NCI-H345 (cell line): ENCODE results near the gene IQGAP3.
A peak's percentile ranks its signal among the peaks of the same experiment; 100 is the strongest.
"Not testable (repeated sequence)": the region's sequence is repeated elsewhere in the genome, so short reads cannot be mapped to it uniquely, and the experiment has no call there.

ENCODE experiments used
- DNase-seq: peaks from one replicate; lab custom pipeline; 2025; lab: John Stamatoyannopoulos, UW

The IQGAP3 gene, protein sequence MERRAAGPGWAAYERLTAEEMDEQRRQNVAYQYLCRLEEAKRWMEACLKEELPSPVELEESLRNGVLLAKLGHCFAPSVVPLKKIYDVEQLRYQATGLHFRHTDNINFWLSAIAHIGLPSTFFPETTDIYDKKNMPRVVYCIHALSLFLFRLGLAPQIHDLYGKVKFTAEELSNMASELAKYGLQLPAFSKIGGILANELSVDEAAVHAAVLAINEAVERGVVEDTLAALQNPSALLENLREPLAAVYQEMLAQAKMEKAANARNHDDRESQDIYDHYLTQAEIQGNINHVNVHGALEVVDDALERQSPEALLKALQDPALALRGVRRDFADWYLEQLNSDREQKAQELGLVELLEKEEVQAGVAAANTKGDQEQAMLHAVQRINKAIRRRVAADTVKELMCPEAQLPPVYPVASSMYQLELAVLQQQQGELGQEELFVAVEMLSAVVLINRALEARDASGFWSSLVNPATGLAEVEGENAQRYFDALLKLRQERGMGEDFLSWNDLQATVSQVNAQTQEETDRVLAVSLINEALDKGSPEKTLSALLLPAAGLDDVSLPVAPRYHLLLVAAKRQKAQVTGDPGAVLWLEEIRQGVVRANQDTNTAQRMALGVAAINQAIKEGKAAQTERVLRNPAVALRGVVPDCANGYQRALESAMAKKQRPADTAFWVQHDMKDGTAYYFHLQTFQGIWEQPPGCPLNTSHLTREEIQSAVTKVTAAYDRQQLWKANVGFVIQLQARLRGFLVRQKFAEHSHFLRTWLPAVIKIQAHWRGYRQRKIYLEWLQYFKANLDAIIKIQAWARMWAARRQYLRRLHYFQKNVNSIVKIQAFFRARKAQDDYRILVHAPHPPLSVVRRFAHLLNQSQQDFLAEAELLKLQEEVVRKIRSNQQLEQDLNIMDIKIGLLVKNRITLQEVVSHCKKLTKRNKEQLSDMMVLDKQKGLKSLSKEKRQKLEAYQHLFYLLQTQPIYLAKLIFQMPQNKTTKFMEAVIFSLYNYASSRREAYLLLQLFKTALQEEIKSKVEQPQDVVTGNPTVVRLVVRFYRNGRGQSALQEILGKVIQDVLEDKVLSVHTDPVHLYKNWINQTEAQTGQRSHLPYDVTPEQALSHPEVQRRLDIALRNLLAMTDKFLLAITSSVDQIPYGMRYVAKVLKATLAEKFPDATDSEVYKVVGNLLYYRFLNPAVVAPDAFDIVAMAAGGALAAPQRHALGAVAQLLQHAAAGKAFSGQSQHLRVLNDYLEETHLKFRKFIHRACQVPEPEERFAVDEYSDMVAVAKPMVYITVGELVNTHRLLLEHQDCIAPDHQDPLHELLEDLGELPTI (N-terminal part only)

DNA sequence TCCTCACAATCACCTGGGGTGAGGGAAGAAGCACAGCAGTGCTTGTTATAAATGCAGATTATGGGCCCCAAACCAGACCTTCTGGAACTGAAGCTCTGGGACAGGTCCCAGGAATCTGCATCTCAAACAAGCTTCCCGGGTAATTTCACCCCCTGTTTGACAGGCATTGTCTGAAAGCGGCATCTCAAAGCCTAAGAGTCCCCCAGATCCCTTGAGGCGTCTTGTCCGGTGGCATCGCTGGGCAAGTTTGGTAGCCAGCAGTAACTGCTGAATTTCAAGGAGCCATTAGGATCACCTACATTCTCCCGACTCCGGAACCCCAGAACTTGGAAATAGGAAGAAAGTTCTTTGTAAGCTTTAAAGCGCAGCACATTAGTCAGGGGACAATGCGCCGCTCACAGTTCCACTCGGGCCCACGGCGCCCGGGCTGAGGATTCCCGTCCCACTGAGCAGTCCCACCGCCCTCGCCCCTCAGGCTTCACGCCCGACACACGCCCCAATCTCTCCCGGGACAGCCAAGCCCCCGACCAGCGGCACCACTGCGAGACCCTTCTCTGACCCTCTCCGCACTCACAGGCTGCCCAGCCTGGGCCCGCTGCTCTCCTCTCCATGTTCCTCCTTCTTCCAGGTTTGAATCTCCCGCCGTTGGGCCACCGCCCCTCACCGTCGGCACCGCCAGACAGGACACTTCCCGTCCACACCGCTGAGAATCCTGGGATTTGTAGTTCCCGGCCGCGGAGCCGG, at the start of gene IQGAP3:
Gene IQGAP3 (minus strand): TSS at position 647 of the 744 bp plus-strand sequence. CDS start 36 bp downstream, at position 611.
- DNase-seq: peak; percentile 90

DNA sequence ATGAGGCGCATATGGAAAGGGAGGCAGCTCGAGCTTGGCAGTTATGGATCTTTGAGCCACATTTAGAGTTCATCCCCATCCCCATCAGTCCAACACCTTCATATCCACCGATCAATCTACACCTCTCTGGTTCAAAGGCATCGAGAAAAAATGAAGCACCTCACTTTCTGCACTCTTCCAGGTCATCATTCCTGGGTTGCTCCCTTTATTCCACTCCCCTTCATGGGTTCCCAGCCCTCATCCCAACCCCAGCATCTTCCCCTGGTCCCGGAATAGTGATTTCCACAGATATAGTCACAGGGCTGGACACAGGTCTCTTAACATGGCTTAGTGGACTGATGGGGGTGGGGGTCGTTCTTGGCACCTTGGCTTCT, 47.2 kb upstream of the IQGAP3 start:
- DNase-seq: no peak

DNA sequence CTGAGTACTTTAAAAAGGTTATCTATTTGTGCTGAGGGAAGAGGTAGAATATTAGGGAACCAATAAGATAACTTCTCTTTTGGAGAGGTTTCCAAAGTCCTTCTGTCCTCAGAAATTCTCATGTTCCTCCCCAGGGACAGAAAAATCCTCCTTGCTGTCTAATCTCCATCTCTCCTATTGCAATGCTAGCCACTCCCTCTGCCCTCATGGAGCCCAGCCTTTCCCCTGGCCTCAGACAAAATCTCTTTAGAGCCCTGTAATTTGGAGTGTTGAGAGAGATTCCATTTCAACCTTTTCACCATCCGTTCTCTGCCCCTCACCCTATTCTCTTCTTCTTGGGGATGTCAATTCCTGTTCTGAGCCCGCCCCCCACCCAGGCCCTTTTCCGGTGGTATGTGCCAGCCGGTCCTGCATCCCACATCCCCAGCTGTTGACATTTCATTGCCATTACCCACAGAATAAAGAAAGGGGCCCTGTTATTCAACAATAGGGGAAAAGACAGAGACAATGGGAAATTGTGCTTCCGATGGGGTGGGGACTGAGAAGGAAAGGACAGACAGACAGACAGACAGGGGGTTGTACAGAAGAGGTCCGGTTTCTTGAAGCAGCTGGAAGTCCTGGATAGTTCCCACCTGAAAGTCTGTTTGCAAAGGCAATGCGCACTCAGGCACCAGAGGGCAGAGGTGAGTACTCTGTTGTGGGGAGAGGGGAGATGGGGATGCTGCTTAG, 46.7 kb upstream of the IQGAP3 start, which contains the start of gene HAPLN2:
Gene HAPLN2 (plus strand): TSS at position 563 of the 729 bp plus-strand sequence. CDS start 4,076 bp downstream, outside the sequence.
- DNase-seq: no peak

DNA sequence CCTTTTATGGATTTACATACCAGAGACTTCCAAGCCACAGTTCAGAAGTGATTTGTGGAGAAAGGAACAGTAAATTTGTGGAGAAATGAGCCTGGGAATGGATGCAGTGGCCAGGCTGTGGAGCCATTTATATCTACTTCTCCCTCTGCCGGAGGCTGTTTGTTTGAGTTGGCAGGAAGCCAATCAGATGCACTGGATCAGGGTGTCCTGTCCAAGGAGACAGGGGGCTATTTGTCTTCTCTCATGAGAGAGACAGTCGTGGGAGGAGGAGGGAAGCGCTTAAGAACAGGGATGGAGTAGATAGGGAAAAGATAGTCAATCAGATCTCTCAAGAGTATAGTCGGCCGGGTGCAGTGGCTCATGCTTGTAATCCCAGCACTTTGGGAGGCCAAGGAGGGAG, 44.1 kb upstream of the IQGAP3 start:
- peak; percentile 52 for DNase-seq

DNA sequence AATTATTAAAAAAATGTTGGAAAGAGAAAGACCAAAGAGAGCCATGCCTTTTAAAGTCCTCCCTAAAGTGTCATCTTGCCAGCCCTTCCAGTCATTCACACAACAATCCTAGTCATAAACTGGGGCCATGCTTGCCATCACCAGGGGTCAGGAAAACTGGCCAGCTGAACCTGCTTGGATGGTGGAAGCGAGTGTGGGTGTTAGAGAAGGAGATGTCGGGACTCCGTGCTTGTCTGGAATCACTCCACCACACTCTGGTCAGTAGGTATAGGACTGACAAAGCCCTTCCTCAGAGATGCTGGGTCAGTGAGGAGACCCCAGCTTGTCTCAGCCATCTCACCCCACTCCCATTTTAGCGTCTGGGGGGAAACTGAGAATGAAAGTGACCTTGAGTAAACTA, 43.6 kb upstream of the IQGAP3 start:
- no peak for DNase-seq

DNA sequence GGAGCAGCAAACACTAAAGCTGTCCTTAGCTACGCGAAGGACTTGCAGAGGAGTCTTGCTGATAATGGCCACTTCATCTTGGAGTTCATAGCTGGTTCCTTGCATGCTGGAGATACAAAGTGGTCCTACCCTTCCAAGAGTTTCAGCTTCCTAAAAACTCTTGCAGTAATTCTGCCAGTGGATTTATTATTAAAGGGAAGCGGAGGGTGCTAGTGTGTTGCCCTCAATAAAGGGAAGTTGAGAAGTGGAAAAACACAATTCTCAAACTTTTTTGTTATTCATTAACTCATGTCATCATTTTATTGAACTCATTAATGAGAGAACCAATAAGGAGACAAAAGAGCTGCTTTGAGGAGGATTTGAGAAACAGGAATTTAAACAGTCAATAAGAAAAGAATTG, 40.3 kb upstream of the IQGAP3 start:
- DNase-seq: no peak

DNA sequence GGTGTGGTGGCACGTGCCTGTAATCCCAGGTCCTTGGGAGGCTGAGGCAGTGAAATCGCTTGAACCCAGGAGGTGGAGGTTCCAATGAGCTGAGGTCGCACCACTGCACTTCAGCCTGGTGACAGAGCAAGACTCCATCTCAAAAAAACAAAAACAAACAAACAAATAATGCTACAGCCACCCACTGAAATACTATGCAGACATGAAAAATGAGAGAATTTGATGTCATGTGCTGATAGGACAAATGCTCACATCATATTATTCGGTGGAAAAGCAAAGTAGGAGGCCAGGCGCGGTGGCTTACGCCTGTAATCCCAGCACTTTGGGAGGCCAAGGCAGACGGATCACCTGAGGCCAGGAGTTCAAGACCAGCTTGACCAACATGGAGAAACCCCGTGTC, 37.7 kb upstream of the IQGAP3 start:
- DNase-seq: not testable (repeated sequence)

DNA sequence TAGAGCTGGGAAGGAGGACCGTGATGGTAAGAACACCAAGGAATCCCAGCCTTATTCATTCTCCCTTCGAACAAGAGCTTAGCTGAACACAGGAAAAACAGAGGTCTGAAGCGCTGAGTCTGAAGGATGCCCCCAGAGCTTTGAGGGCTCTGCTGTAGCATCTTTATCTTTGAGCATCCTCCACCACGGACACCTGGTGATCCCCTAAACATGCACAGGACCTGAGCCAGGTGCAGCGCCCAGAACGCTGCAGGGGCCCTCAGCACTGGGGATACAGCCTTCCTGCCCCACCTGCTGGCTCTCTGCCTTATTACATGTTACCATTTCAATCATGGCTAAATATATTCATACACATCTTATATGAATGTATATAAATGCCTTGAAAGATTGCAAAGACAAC, 36.6 kb upstream of the IQGAP3 start:
- peak; percentile 71 for DNase-seq

DNA sequence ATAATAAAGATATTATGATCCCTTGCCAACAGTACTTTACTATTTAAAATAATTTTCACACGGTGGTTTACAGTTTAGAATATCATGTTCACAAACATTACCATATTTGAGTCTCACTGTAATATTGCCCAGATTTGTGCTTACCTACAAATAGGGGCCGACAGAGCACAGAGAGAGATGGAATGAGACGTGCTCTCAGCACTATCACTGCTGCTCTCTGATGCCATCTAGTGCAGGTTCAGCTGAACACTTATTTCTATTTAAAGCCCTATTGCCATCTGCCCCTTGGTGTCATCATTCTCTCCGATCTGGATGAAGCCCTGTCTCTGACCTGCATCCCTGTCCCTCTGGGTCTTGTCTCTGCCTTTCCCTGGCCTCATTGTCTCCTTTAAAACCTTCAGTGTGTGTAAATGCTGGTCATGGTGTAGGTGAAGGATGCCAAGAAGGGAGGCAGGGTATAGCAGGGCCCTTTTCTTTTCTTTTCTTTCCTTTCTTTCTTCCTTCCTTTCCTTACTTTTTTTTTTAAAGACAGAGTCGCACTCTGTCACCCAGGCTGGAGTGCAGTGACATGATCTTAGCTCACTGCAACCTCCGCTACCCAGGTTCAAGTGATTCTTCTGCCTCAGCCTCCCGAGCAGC, 35.8 kb upstream of the IQGAP3 start:
- peak; percentile 71 for DNase-seq

DNA sequence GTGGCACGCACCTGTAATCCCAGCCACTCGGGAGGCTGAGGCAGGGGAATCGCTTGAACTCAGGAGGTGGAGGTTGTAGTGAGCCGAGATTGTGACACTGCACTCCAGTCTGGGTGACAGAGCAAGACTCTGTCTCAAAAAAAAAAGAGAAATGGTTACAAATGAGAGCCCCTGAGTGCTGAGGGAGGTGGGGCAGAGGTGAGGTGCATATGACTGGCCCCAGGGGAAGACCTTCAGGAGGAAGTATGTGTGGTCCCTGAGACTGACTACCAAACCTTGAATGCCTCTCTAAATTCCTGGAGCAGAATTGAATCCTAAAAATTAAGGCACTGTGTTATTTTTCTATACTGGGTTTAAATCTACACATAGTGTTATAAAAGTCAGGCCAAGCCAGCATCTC, 35.0 kb upstream of the IQGAP3 start:
- not testable (repeated sequence) for DNase-seq

DNA sequence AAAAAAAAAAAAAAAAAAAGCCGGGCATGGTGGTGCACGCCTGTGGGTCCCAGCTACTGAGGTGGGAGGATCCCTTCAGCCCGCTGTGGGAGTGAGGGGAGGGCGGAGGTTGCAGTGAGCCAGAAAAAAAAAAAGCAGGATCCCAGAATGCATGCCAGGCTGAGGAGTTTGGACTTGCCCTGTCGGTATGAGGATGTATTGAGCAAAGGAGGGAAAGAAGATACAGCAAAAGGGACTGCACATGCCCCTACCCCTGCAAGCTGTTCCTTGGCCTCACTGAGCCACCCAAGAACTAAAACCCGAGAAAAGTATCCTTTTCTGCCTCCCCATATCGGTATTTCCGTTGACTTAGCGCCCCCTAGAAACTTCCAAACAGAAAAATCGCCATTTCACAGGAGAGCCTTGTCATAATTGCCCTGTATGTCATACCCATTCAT, 30.2 kb upstream of the IQGAP3 start:
- DNase-seq: no peak

DNA sequence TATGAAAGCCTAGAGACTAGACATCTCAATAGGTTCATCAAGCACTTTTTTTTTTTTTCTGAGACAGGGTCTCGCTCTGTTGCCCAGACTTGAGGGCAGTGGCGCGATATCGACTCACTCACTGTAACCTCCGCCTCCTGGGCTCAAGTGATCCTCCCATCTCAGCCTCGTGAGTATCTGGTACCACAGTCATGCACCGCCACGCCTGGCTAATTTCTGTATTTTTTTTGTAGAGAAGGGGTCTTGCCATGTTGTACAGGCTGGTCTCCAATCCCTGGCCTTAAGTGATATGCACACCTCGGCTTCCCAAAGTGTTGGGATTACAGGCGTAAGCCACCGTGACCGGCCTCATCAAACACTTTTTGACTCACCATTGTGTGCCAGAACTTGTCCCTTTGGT, 29.5 kb upstream of the IQGAP3 start:
- no peak for DNase-seq

DNA sequence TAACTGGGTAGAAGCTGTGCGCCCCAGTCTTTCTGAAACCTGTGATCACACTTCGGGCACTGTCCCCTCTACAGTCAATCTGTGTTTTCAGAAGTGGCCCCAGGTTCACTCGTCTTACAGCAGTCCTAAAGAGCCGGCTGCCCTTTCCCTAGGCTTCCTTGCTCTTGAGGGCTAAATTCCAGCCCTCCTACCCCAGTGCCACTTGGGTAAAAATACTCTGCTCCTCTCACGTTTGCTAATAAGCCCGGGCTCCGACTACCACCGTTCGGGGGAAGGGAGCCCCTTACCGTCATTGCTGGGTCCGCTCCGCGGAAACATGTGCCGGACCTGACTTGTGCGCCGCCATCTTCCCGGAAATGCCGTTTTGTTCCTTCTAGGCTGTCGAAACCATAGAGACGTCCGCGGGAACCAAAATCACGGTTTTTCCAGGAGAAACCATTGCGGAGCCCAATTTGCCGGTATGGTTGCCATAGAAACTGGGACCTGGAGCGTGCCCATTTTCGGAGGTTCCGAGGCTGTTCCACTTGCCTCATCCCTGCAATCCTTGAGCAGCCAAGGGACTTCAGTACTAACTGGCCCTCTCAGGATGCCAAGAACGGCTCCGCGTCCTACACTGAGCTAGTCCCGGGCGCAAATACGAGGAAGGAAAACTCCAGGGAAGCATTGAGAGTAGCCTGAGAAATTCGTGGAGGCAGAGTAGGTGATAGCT, 28.9 kb upstream of the IQGAP3 start, which contains the start of gene GPATCH4:
Gene GPATCH4 (minus strand): TSS at position 358 of the 709 bp plus-strand sequence.
- peak; percentile 78 for DNase-seq

DNA sequence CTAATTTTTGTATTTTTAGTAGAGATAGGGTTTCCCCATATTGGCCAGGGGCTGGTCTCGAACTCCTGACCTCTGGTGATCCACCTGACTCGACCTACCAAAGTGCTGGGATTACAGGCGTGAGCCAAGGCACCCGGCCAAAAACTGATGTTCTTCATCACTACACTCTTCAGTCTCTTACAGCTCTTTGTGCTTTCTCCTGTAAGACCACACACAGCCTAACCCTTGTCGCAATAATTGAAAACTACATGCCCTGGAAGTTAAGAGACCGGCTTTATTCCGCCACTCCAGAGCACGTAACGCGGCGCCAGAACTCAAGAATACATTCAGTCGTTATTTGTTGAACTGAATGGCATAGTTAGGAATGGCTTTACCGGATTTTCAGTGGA, 28.4 kb upstream of the IQGAP3 start:
- DNase-seq: no peak

DNA sequence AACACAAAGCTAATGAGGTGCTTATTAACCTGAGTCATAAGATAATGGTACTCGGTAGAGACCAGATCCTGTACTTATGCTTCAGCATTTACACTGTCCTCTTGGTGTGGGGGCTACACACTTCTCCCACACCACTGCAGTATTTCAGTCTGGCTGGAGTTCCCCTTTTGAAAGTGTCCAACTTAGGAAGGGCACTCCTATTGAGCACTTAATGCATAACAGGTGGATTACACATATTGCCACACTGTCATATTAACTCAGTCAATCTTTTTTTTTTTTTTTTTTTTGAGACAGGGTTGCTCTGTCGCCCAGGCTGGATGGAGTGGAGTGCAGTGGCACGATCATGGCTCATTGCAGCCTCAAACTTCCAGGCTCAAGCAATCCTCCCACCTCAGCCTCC, 27.4 kb upstream of the IQGAP3 start:
- DNase-seq: no peak

DNA sequence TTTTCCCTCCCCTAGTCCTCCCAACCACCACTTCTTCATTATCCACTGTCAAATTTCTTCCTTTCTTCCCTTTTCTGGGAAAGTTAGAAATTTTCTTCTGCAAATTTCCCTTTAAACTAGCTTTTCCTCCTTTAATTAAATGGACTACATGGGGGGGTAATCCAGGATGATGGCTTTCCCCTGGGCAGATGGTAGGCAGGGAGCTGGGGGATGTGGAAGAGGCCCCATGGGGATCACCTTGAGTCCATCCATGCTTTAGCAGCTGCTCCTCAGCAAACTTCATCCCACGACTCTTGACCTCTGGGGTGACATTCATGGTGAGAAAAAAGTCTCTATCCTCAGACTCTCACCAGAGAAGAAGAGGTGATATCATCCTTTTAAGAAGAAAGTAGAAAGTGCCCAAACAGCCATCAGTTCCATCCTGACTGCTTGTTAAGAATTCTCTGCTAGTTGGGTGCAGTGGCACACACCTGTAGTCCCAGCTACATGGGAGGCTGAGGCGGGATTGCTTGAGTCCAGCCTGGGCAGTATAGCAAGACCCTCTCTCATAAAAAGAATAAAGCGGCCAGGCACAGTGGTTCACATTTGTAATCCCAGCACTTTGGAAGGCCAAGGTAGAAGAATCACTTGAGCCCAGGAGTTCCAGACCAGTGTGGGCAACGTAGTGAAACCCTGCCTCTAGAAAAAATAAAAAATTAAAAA, 26.5 kb upstream of the IQGAP3 start:
- DNase-seq: no peak

DNA sequence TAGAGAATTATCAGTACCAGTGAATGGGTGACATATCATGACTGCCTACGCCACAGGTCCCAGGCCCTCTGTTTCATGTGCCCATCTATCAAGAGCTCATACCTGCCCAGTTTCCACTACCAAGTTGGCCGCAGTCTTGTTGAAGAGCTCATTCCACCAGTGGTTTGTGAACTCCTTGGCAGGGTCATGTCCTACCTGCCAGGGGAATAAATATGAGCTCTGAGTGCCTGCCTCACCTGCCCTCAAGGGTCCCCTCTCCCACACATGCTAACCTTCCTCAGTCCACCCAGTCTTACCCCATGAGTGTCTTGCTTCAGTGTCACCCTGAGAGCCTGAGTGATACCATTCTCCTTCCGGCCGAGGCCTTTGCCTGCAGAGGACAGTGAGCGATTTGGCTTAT, 25.8 kb upstream of the IQGAP3 start:
- no peak for DNase-seq

DNA sequence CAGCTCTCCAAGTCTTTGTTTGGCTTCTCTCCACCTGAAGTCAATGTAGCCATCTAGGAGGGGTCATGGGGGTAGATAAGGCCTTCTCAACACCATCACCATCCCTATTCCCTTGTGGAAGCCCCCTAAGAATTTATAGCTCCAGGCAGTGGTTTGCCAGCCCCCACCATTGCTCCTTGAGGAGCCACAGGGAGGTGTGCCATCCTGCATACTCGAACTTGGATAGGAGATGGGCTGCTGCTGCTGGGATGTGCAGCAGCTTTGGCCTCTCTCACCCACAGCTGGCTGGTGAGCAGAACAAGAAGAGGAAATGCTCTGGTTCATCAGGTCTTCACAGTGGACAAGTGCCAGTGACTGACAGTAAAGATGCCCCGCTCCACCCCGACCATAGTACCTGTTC, 24.1 kb upstream of the IQGAP3 start:
- no peak for DNase-seq

DNA sequence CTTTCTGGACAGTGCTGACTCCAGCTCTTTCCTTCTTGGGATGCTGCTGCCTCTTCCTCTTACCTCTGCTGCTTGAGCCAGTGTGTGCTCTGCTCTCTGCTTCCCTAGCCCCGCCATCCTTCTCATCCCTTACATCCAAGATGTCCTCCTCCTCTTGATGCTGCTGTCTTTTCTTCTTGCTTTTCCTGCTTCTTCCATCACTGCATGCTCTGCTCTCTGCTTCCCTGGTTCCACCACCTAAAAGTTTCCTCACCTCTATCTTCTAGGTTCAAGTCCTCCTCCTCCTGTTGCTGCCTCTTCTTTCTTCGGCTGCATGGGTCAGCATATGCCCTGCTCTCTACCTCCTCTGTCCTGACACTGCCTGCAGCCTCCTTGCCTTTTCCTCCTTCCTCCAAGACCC, 22.7 kb upstream of the IQGAP3 start:
- no peak for DNase-seq
